Activated naive CD4-positive, alpha-beta T cell (primary cell): ENCODE data around the gene STK24.

ENCODE experiments used
- DNase-seq, 4 experiments: peaks; one replicate each; lab custom pipeline; 2025; lab: John Stamatoyannopoulos, UW

Gene STK24

GRCh38 chr13:98530217-98530616 is 46.7 kb downstream of the STK24 start:
- no peak for DNase-seq

GRCh38 chr13:98529171-98529570 is 47.7 kb downstream of the STK24 start:
- DNase-seq: no peak

GRCh38 chr13:98528663-98529064 is 48.2 kb downstream of the STK24 start:
- DNase-seq: no peak

- no peak for DNase-seq
Observed at GRCh38 chr13:98527526-98527925, 49.4 kb downstream of the STK24 start.

- no peak for DNase-seq
Observed at GRCh38 chr13:98526182-98526512, 50.8 kb downstream of the STK24 start.

GRCh38 chr13:98525456-98526181 is 51.3 kb downstream of the STK24 start:
- DNase-seq: no peak

GRCh38 chr13:98524793-98525192 is 52.1 kb downstream of the STK24 start:
- no peak for DNase-seq

GRCh38 chr13:98524391-98524790 is 52.5 kb downstream of the STK24 start:
- DNase-seq: no peak

GRCh38 chr13:98523455-98524102 is 53.3 kb downstream of the STK24 start:
- DNase-seq: no peak

- DNase-seq: no peak
Observed at GRCh38 chr13:98522371-98522770, 54.5 kb downstream of the STK24 start.

- no peak for DNase-seq
Observed at GRCh38 chr13:98521461-98522247, 55.3 kb downstream of the STK24 start.

GRCh38 chr13:98520674-98521449 is 56.0 kb downstream of the STK24 start:
- no peak for DNase-seq

- no peak for DNase-seq
Observed at GRCh38 chr13:98519976-98520375, 56.9 kb downstream of the STK24 start.

GRCh38 chr13:98517576-98518310 is 59.2 kb downstream of the STK24 start:
- no peak for DNase-seq

- no peak for DNase-seq
Observed at GRCh38 chr13:98515818-98516465, 61.0 kb downstream of the STK24 start.

GRCh38 chr13:98514288-98514687 is 62.6 kb downstream of the STK24 start:
- no peak for DNase-seq

- DNase-seq: no peak
Observed at GRCh38 chr13:98513837-98514236, 63.1 kb downstream of the STK24 start.

- DNase-seq: no peak
Observed at GRCh38 chr13:98512774-98513665, 63.9 kb downstream of the STK24 start.

GRCh38 chr13:98511435-98511834 is 65.5 kb downstream of the STK24 start:
- DNase-seq: no peak

GRCh38 chr13:98510156-98510509 is 66.8 kb downstream of the STK24 start:
- DNase-seq: no peak
